Kidney (tissue), 14 donors: ENCODE data around the gene IQCF6. TPM values are rescaled to one million over a fixed set of nuclear protein-coding genes. Genes with fewer than 3 reads are reported as not detected.

Experiments
- DNase-seq, 5 donors: peaks; one replicate each; pipeline ENCODE4 v3.0.0-alpha.2; 2013 to 2020
- FAIRE-seq: peaks from 2 replicates; lab custom pipeline; 2012; peaks lifted over from hg19 to GRCh38; lab: Jason Lieb, UNC
- H3K27ac ChIP-seq, 2 donors: one replicate each; pipeline ENCODE4 v1.7.0; 2013; ENCODE audit warnings: low read depth in 2 of 2, low read length in 2 of 2, inconsistent platforms in 1 of 2
- H3K27me3 ChIP-seq: one replicate; pipeline ENCODE4 v1.7.1; 2013; ENCODE audit warnings: low read length, inconsistent platforms; ENCODE audit not compliant: control insufficient read depth, insufficient read depth
- H3K36me3 ChIP-seq, 3 donors: one replicate each; pipeline versions ENCODE4 v1.7.0 to v1.7.1; 2013; ENCODE audit warnings: low read length in 3 of 3, control low read depth in 1 of 3, inconsistent platforms in 1 of 3; ENCODE audit not compliant: insufficient read depth in 3 of 3, control insufficient read depth in 2 of 3
- H3K4me1 ChIP-seq, 3 donors: one replicate each; pipeline versions ENCODE4 v1.7.0 to v1.7.1; 2013; ENCODE audit warnings: low read length in 3 of 3, inconsistent platforms in 1 of 3, low read depth in 1 of 3; ENCODE audit not compliant: control insufficient read depth in 2 of 3, insufficient read depth in 2 of 3
- H3K4me3 ChIP-seq, 3 donors: one replicate each; pipeline versions ENCODE4 v1.7.0 to v1.8.1; 2013; ENCODE audit warnings: low read length in 3 of 3, control low read depth in 1 of 3, inconsistent platforms in 1 of 3
- H3K9ac ChIP-seq, 3 donors: one replicate each; pipeline versions ENCODE4 v1.7.0 to v1.7.1; 2013; ENCODE audit warnings: low read length in 3 of 3, control low read depth in 1 of 3, inconsistent platforms in 1 of 3
- H3K9me3 ChIP-seq, 3 donors: one replicate each; pipeline versions ENCODE4 v1.7.0 to v1.7.1; 2013; ENCODE audit warnings: low read length in 3 of 3, control low read depth in 1 of 3, inconsistent platforms in 1 of 3; ENCODE audit not compliant: control insufficient read depth in 2 of 3, insufficient read depth in 1 of 3
- CTCF ChIP-seq: IDR thresholded peaks from 3 replicates; pipeline ENCODE4 v1.5.1; 2012; ENCODE audit warnings: mild to moderate bottlenecking, moderate library complexity, borderline replicate concordance; ENCODE audit not compliant: insufficient read depth; ENCODE audit errors: extremely low read depth
- intact Hi-C: fragments of 100-400 bp; cut with DNase I; formaldehyde crosslinking; loops from one replicate; pipeline ENCODE4 v1.11.1; 2022
- polyA plus RNA-seq: library from polyadenylated mRNA; stranded (reverse); fragments of 350-450 nt; fragmentation: Illumina TruSeq; extraction: RNeasy Lipid Tissue Mini Kit (QIAGEN cat#74804); gene quantifications from one replicate; pipeline ENCODE4 v1.2.3, GENCODE V29; 2014; ENCODE audit warnings: low read depth, low replicate concordance; ENCODE audit not compliant: insufficient read depth
- total RNA-seq: library from RNA; stranded (reverse); fragmentation: NEBNext Ultra II Directional; extraction: Animal tissue kit (Norgen Biotek cat#: 25700); gene quantifications from one replicate; pipeline ENCODE4 v1.2.1, GENCODE V29; 2021
- donor health status: control.
- donor health status: control.
- donor health status: control.
- donor health status: control.
- donor health status: control.
- donor health status: DM: yes; HTN: yes; CAD: no.
- donor health status: Normal renal cell carcinoma (clear cell type).

IQCF6 gene
- total and polyA plus RNA-seq, 2 donors from 2014 or later: not detected

DNA sequence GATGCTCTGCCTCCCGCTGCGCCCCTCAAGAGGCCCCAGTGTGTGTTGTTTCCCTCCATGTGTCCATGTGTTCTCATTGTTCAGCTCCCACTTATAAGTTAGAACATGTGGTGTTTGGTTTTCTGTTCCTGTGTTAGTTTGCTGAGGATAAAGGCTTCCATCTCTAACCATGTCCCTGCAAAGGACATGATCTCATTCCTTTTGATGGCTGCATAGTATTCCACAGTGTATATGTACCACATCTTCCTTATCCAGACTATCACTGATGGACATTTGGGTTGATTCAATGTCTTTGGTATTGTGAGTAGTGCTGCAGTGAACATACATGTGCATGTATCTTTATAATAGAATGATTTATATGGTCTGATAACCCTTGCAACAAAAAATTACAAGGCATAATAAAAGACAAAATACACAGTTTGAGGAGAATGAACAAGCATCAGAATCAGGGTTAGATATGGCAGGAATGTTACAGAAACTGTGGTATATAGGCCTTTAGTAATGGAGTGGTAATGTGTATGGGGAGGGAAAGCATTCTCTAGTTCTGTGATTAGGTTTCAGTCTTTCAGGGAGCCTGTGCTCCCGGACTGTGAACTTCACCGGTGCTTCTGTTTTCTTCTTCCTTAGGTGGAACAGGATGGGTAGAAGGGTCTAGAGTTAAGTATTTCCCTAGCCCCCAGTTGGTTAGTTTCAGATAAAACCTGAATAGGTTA lies 45.0 kb downstream of the IQCF6 start:
- Histone ChIP-seq H3K27me3 (no peaks in the 10 kb centered on the region), H3K27ac (no peak overlapping the region), H3K4me1 (peaks cover 0 to 4% (median 0%) of the 10 kb centered on the region in 3 donors), H3K36me3 (no peaks in the 10 kb centered on the region), H3K9me3 (no peaks in the 10 kb centered on the region), H3K4me3 (no peak overlapping the region), H3K9ac (no peak overlapping the region)
- DNase-seq: no peak
- intact Hi-C loops: no loop called here
- no peak for FAIRE-seq
- TF ChIP-seq CTCF: no peak

GRCh38 chr3:51729042-51729633 lies 49.9 kb downstream of the IQCF6 start:
- H3K9me3 ChIP-seq: no peaks in the 10 kb centered on the region
- intact Hi-C loops: no loop called here
- no peaks in the 10 kb centered on the region for H3K36me3 ChIP-seq
- H3K27me3 ChIP-seq: no peaks in the 10 kb centered on the region
- TF ChIP-seq CTCF: no peak
- no peak for DNase-seq
- no peak for FAIRE-seq
- no peak overlapping the region for H3K4me3 ChIP-seq
- no peaks in the 10 kb centered on the region for H3K4me1 ChIP-seq
- H3K27ac ChIP-seq: no peak overlapping the region
- H3K9ac ChIP-seq: no peak overlapping the region

Other genes starting within 250 kb of the IQCF6 start
- gene RAD54L2, start 240.5 kb downstream of the IQCF6 start, total RNA-seq: 29.5 TPM
- gene RAD54L2, start 240.5 kb downstream of the IQCF6 start, polyA plus RNA-seq: 3.3 TPM
- gene TEX264, start 108.0 kb downstream of the IQCF6 start, total RNA-seq: 68.0 TPM
- 208 TPM for gene TEX264, start 108.0 kb downstream of the IQCF6 start, polyA plus RNA-seq
- 0.57 TPM for gene GRM2, start 72.2 kb downstream of the IQCF6 start, total RNA-seq
- not detected for gene GRM2, start 72.2 kb downstream of the IQCF6 start, polyA plus RNA-seq
- not detected for gene IQCF2, start 82.4 kb upstream of the IQCF6 start, total RNA-seq
- gene IQCF2, start 82.4 kb upstream of the IQCF6 start, polyA plus RNA-seq: not detected
- not detected for gene IQCF5, start 96.4 kb upstream of the IQCF6 start, total RNA-seq
- not detected for gene IQCF5, start 96.4 kb upstream of the IQCF6 start, polyA plus RNA-seq
- gene IQCF1, start 124.1 kb upstream of the IQCF6 start, total RNA-seq: not detected
- gene IQCF1, start 124.1 kb upstream of the IQCF6 start, polyA plus RNA-seq: not detected
- 18.6 TPM for gene RRP9, start 162.7 kb upstream of the IQCF6 start, total RNA-seq
- 17.8 TPM for gene RRP9, start 162.7 kb upstream of the IQCF6 start, polyA plus RNA-seq
- 28.5 TPM for gene PARP3, start 163.1 kb upstream of the IQCF6 start, total RNA-seq
- 30.1 TPM for gene PARP3, start 163.1 kb upstream of the IQCF6 start, polyA plus RNA-seq
- 0.09 TPM for gene GPR62, start 176.1 kb upstream of the IQCF6 start, total RNA-seq
- gene GPR62, start 176.1 kb upstream of the IQCF6 start, polyA plus RNA-seq: 0.41 TPM
- 31.7 TPM for gene PCBP4, start 188.2 kb upstream of the IQCF6 start, total RNA-seq
- 34.0 TPM for gene PCBP4, start 188.2 kb upstream of the IQCF6 start, polyA plus RNA-seq
- gene ABHD14B, start 194.8 kb upstream of the IQCF6 start, total RNA-seq: 73.5 TPM
- gene ABHD14B, start 194.8 kb upstream of the IQCF6 start, polyA plus RNA-seq: 207 TPM
- gene ABHD14A, start 195.8 kb upstream of the IQCF6 start, total RNA-seq: 20.7 TPM
- gene ABHD14A, start 195.8 kb upstream of the IQCF6 start, polyA plus RNA-seq: 50.5 TPM
- 68.1 TPM for gene ACY1, start 204.3 kb upstream of the IQCF6 start, total RNA-seq
- gene ACY1, start 204.3 kb upstream of the IQCF6 start, polyA plus RNA-seq: 856 TPM
- gene RPL29, start 216.7 kb upstream of the IQCF6 start, total RNA-seq: 785 TPM
- 1,416 TPM for gene RPL29, start 216.7 kb upstream of the IQCF6 start, polyA plus RNA-seq